ENCODE measurements around the gene HCFC1R1. TPM values are rescaled to one million over a fixed set of nuclear protein-coding genes. Genes with fewer than 3 reads are reported as not detected.
A peak's percentile ranks its signal among the peaks of the same experiment; 100 is the strongest.
"Not testable (repeated sequence)": the region's sequence is repeated elsewhere in the genome, so short reads cannot be mapped to it uniquely, and the experiment has no call there.

HCFC1R1 gene
- total and polyA plus RNA-seq, 7 donors = 23.1 to 82.5 (median 52.9) TPM

DNA sequence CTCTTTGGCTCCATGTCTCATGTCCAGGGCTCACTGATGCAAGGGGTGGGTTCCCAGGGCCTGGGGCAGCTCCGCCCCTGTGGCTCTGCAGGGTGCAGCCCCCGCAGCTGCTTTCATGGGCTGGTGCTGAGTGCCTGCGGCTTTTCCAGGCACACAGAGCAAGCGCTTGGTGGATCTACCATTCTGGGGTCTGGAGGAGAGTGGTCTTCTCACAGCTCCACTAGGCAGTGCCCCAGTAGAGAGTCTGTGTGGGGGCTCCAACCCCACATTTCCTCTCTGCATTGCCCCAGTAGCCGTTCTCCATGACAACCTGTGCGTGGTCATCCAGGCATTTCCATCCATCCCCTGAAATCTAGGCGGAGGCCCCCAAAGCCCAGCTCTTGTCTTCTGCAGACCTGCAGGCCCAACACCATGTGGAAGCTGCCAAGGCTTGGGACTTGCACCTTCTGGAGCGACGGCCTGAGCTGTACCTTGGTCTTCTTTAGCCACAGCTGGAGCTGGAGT lies 46.9 kb upstream of the HCFC1R1 start:
- TF ChIP-seq POLR2AphosphoS5 (IDR thresholded peaks at IDR 0.05) = no peak
- TF ChIP-seq EP300 (IDR thresholded peaks at IDR 0.05) = no peak
- TF ChIP-seq, protein P1, sequence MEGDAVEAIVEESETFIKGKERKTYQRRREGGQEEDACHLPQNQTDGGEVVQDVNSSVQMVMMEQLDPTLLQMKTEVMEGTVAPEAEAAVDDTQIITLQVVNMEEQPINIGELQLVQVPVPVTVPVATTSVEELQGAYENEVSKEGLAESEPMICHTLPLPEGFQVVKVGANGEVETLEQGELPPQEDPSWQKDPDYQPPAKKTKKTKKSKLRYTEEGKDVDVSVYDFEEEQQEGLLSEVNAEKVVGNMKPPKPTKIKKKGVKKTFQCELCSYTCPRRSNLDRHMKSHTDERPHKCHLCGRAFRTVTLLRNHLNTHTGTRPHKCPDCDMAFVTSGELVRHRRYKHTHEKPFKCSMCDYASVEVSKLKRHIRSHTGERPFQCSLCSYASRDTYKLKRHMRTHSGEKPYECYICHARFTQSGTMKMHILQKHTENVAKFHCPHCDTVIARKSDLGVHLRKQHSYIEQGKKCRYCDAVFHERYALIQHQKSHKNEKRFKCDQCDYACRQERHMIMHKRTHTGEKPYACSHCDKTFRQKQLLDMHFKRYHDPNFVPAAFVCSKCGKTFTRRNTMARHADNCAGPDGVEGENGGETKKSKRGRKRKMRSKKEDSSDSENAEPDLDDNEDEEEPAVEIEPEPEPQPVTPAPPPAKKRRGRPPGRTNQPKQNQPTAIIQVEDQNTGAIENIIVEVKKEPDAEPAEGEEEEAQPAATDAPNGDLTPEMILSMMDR (IDR thresholded peaks at IDR 0.05) = no peak
- TF ChIP-seq POLR2A (IDR thresholded peaks at IDR 0.05) = no peak
- Histone ChIP-seq H3K27ac (no peak overlapping the region), H3K36me3 (no peaks in the 10 kb centered on the region), H3K9me3 (no peaks in the 10 kb centered on the region), H3K4me1 (peaks cover 0 to 8% (median 5%) of the 10 kb centered on the region in 4 donors), H3K27me3 (no peaks in the 10 kb centered on the region), H3K4me3 (no peak overlapping the region)
- WGBS, 2 donors = 90 to 92% methylated on average over 9 of the region's 9 CpGs
- no peak for DNase-seq
- intact Hi-C loops (cut with DNase I) = no loop called here

DNA sequence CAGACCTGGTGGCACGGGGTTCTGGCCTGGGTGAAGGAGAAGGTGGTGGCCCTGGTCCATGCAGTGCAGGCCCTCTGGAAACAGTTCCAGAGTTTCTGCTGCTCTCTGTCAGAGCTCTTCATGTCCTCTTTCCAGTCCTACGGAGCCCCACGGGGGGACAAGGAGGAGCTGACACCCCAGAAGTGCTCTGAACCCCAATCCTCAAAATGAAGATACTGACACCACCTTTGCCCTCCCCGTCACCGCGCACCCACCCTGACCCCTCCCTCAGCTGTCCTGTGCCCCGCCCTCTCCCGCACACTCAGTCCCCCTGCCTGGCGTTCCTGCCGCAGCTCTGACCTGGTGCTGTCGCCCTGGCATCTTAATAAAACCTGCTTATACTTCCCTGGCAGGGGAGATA lies 45.4 kb upstream of the HCFC1R1 start:
- H3K4me1 ChIP-seq = peaks cover 0 to 19% (median 16%) of the 10 kb centered on the region in 4 donors
- H3K9me3 ChIP-seq; intact Hi-C loops (cut with DNase I); H3K27ac ChIP-seq; DNase-seq; H3K4me3 ChIP-seq; H3K36me3 ChIP-seq; H3K27me3 ChIP-seq: not testable (repeated sequence)
- WGBS, 2 donors = 85 to 91% methylated on average over 10 of the region's 11 CpGs

DNA sequence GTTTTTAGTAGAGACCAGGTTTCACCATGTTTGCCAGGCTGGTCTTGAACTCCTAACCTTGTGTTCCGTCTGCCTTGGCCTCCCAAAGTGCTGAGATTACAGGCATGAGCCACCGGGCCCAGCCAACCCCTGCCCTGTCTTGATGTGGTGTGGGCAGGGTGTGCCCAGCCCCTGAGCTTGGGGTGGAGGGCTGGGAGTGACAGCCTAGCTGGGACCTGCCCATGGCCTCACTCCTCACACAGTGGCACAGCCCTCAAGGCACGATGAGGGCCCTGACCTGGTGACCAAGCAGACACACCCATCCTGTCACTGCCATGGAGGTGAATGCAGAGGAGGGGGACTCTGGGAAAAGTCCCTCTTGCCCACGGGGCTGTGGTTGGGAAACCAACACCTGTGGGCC lies 44.7 kb upstream of the HCFC1R1 start:
- Histone ChIP-seq H3K4me1 (peaks cover 0 to 19% (median 16%) of the 10 kb centered on the region in 4 donors), H3K9me3 (no peaks in the 10 kb centered on the region), H3K36me3 (no peaks in the 10 kb centered on the region), H3K27ac (no peak overlapping the region), H3K4me3 (no peak overlapping the region), H3K27me3 (no peaks in the 10 kb centered on the region)
- intact Hi-C loops (cut with DNase I) = no loop called here
- TF ChIP-seq, protein P1 (IDR thresholded peaks at IDR 0.05) = no peak
- TF ChIP-seq POLR2A (IDR thresholded peaks at IDR 0.05) = no peak
- TF ChIP-seq POLR2AphosphoS5 (IDR thresholded peaks at IDR 0.05) = no peak
- TF ChIP-seq EP300 (IDR thresholded peaks at IDR 0.05) = no peak
- DNase-seq = no peak
- WGBS, 2 donors = 51 to 60% methylated on average over 4 of the region's 4 CpGs

DNA sequence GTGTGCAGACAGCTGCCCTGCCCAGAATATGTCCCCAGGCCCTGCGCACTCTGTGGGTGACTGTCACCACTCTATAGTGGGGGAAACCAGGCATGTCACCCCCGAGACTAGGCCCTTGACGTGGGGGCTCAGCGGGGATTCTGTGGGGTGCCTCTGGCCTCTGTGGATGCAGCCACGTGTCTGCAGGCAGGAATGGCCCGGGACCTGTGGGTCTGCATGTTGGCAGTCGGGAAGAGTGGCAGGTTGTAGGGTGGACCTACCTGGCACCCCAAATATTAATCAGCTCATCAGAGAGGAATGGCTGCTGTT lies 42.7 kb upstream of the HCFC1R1 start:
- H3K27ac ChIP-seq = peak overlapping the region in 2 of 4 donors; percentile 61 to 67
- intact Hi-C loops (cut with DNase I) = no loop called here
- TF ChIP-seq EP300 (IDR thresholded peaks at IDR 0.05) (no peak), POLR2A (IDR thresholded peaks at IDR 0.05) (no peak), POLR2AphosphoS5 (IDR thresholded peaks at IDR 0.05) (no peak)
- TF ChIP-seq, protein P1 (IDR thresholded peaks at IDR 0.05) = no peak
- H3K4me3 ChIP-seq = peak overlapping the region in 3 of 4 donors; percentile 11 to 35 (median 30)
- H3K9me3 ChIP-seq = no peaks in the 10 kb centered on the region
- 79 to 81% methylated on average over 7 of the region's 7 CpGs for WGBS, 2 donors
- no peaks in the 10 kb centered on the region for H3K27me3 ChIP-seq
- no peak for DNase-seq
- H3K4me1 ChIP-seq = peaks cover 0 to 19% (median 16%) of the 10 kb centered on the region in 4 donors
- H3K36me3 ChIP-seq = no peaks in the 10 kb centered on the region

DNA sequence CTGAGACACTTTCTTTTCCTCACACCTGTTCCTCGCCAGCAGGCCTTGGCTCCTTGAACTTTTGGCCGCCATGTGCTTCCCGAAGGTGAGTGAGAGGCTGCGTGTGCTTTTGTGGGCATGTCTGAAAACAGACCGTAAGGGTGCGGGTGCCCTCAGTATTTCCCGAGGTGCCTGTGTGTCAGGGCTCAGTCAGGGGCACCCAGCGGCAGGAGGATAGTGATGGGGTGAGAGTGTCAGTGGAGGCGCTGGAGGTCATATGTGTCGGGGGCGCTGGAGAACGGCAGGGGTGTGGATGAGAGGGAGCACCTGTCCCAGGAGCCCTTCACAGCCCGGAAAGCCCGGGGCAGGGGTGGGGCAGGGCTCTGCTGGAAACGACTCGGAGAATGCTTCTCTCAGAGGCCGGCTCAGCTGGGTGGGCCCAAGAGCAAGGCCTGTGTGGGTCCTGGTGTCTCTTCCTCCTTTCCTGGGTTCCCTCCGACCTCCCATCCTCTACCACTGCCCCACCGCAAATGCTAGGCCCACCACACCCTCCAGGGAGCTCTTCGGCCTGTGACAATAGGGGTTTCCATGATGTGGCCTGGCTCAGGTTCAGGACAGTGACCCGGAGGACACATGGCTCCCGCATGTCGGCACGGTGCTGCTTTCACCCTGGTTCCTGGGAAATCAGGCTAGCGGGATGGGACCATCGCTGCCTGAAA lies 42.1 kb upstream of the HCFC1R1 start:
- H3K4me3 ChIP-seq = peak overlapping the region in 3 of 4 donors; percentile 11 to 35 (median 30)
- intact Hi-C loops (cut with DNase I) = no loop called here
- no peak for DNase-seq
- 20 to 52% methylated on average over 26 of the region's 26 CpGs for WGBS, 2 donors
- peaks cover 0 to 19% (median 16%) of the 10 kb centered on the region in 4 donors for H3K4me1 ChIP-seq
- H3K27me3 ChIP-seq = no peaks in the 10 kb centered on the region
- no peaks in the 10 kb centered on the region for H3K36me3 ChIP-seq
- no peaks in the 10 kb centered on the region for H3K9me3 ChIP-seq
- no peak for TF ChIP-seq POLR2A (IDR thresholded peaks at IDR 0.05)
- TF ChIP-seq, protein P1 (IDR thresholded peaks at IDR 0.05) = no peak
- TF ChIP-seq POLR2AphosphoS5 (IDR thresholded peaks at IDR 0.05) = no peak
- no peak for TF ChIP-seq EP300 (IDR thresholded peaks at IDR 0.05)
- peak overlapping the region in 3 of 4 donors; percentile 61 to 67 (median 64) for H3K27ac ChIP-seq

Data from sigmoid colon (tissue), 7 donors.